Endothelial cell of umbilical vein (primary cell): ENCODE measurements around the gene SEH1L. TPM values are rescaled to one million over a fixed set of nuclear protein-coding genes. Genes with fewer than 3 reads are reported as not detected.

ENCODE experiments used
- BruUV-seq: library from RNA; stranded (reverse); fragments of 400-500 nt; replicated peaks from 2 replicates; lab custom pipeline; 2021; lab: Mats Ljungman, UMichigan
- CTCF ChIA-PET: fragments of 300-600, 350-600 bp; sonication (Branson Sonifier 250); formaldehyde crosslinking; loops from one replicate; lab custom pipeline; 2021; ENCODE audit warnings: antibody characterized with exemption, inconsistent platforms; lab: Charles Lee
- POLR2A ChIA-PET: fragments of 300-600, 350-600 bp; sonication (Branson Sonifier 250); formaldehyde crosslinking; loops from one replicate; lab custom pipeline; 2021; ENCODE audit warnings: antibody characterized with exemption, inconsistent platforms; lab: Charles Lee
- DNase-seq: peaks from one replicate; pipeline ENCODE4 v3.0.0-alpha.2; 2011; ENCODE audit warnings: low read depth, low spot score
- FAIRE-seq: peaks from 2 replicates; lab custom pipeline; 2011; peaks lifted over from hg19 to GRCh38; lab: Jason Lieb, UNC
- H2AFZ ChIP-seq: 2 replicates; pipeline ENCODE4 v1.6.0; 2012; ENCODE audit warnings: low read depth, low read length, control low read depth, inconsistent platforms
- H3K27ac ChIP-seq: 2 replicates; pipeline ENCODE4 v1.5.1; 2011; ENCODE audit warnings: low read depth, mild to moderate bottlenecking, control low read depth, low read length, moderate library complexity; ENCODE audit not compliant: insufficient read depth
- H3K27me3 ChIP-seq, 2 experiments: 2 replicates each; pipeline versions ENCODE4 v1.6.0 to v1.6.1; 2011; ENCODE audit warnings: low read length in 2 of 2, mixed read lengths in 1 of 2; ENCODE audit not compliant: control insufficient read depth in 2 of 2, insufficient read depth in 2 of 2
- H3K36me3 ChIP-seq, 2 experiments: 2 replicates in 1 of 2; 3 replicates in 1 of 2; pipeline ENCODE4 v1.5.1; 2011; ENCODE audit warnings: low read length in 2 of 2, mild to moderate bottlenecking in 1 of 2, moderate library complexity in 1 of 2; ENCODE audit not compliant: control insufficient read depth in 2 of 2, insufficient read depth in 2 of 2; ENCODE audit errors: extremely low read depth in 1 of 2
- H3K4me1 ChIP-seq: 3 replicates; pipeline ENCODE4 v1.5.1; 2011; ENCODE audit warnings: mild to moderate bottlenecking, low read length; ENCODE audit not compliant: control insufficient read depth, insufficient read depth; ENCODE audit errors: extremely low read depth
- H3K4me2 ChIP-seq: 2 replicates; pipeline ENCODE4 v1.6.1; 2011; ENCODE audit warnings: low read length, control low read depth, mixed read lengths; ENCODE audit not compliant: insufficient read depth
- H3K4me3 ChIP-seq, 3 experiments: fragments of 200-600 bp in 1 of 3; sonication (generic), shearing (Covaris generic) in 1 of 3; replicated peaks in 1 of 3; 2 replicates each; pipeline ENCODE4 v1.5.1; 2011 to 2016; ENCODE audit warnings: control low read depth in 3 of 3, low read length in 3 of 3, mild to moderate bottlenecking in 2 of 3, inconsistent platforms in 1 of 3, low read depth in 1 of 3, moderate library complexity in 1 of 3; ENCODE audit not compliant: insufficient read depth in 1 of 3
- H3K79me2 ChIP-seq: 2 replicates; pipeline ENCODE4 v1.6.0; 2012; ENCODE audit warnings: low read length, inconsistent platforms; ENCODE audit not compliant: control insufficient read depth, insufficient read depth
- H3K9ac ChIP-seq: replicated peaks from 2 replicates; pipeline ENCODE3; 2011; ENCODE audit warnings: low read length, control low read depth; ENCODE audit not compliant: insufficient read depth; ENCODE audit errors: extremely low read depth
- H3K9me1 ChIP-seq: replicated peaks from 3 replicates; pipeline ENCODE4 v1.6.0; 2011; ENCODE audit warnings: mild to moderate bottlenecking, low read length; ENCODE audit not compliant: control insufficient read depth, insufficient read depth; ENCODE audit errors: extremely low read depth
- H3K9me3 ChIP-seq: replicated peaks from 2 replicates; pipeline ENCODE4 v1.5.1; 2012; ENCODE audit warnings: low read length, inconsistent platforms; ENCODE audit not compliant: control insufficient read depth, insufficient read depth
- H4K20me1 ChIP-seq: replicated peaks from 2 replicates; pipeline ENCODE3; 2011; ENCODE audit warnings: mild to moderate bottlenecking, low read length; ENCODE audit not compliant: control insufficient read depth, insufficient read depth; ENCODE audit errors: extremely low read depth
- EZH2 ChIP-seq: IDR thresholded peaks from 2 replicates; pipeline ENCODE4 v1.6.1; 2012; ENCODE audit warnings: borderline replicate concordance, low read depth, mild to moderate bottlenecking, moderate library complexity, low read length, inconsistent platforms; ENCODE audit not compliant: severe bottlenecking
- FOS ChIP-seq: IDR thresholded peaks from 2 replicates; pipeline ENCODE4 v1.6.1; 2011; ENCODE audit warnings: mild to moderate bottlenecking, low read length, moderate library complexity, borderline replicate concordance; ENCODE audit not compliant: insufficient read depth
- MAX ChIP-seq: IDR thresholded peaks from 2 replicates; pipeline ENCODE4 v1.6.1; 2011; ENCODE audit not compliant: insufficient read depth, insufficient read length
- POLR2AphosphoS5 ChIP-seq: IDR thresholded peaks from 2 replicates; pipeline ENCODE4 v1.6.1; 2012; ENCODE audit warnings: low read depth, mild to moderate bottlenecking, control low read depth, low read length, moderate library complexity; ENCODE audit not compliant: insufficient read depth
- dilution Hi-C: fragments of 300-500 bp; cut with MboI; formaldehyde crosslinking; loops from one replicate; pipeline ENCODE4 v1.15.0; 2019; ENCODE audit warnings: low sequenced_read_pairs; ENCODE audit not compliant: extremely low pct_ligation_motif_present
- intact Hi-C: fragments of 100-400 bp; cut with micrococcal nuclease; formaldehyde crosslinking; loops from one replicate; pipeline ENCODE4 v1.10.0; 2022
- polyA plus RNA-seq, 4 experiments: library from polyadenylated mRNA; depleted of rRNA in 3 of 4; stranded (reverse) in 3 of 4; unstranded in 1 of 4; fragments of >200 nt; gene quantifications; 2 replicates each; pipeline versions ENCODE4 v1.2.1 to v1.2.3, GENCODE V29; 2011 to 2012; ENCODE audit warnings: missing spikeins in 1 of 4
- total RNA-seq: library from RNA; stranded (reverse); gene quantifications from 2 replicates; pipeline ENCODE4 v1.2.3, GENCODE V29; 2021

The SEH1L gene
- total and polyA plus RNA-seq, 2 donors (not counting 3 experiments of a cell fraction or from before 2014, with no cell fraction given), result 19.8 to 42.8 TPM

- Histone ChIP-seq H4K20me1 (no peaks in the 10 kb centered on the region), H3K4me1 (peaks cover 2% of the 10 kb centered on the region), H3K9ac (no peak overlapping the region), H3K27me3 (no peaks in the 10 kb centered on the region), H3K9me1 (no peaks in the 10 kb centered on the region), H2AFZ (no peak overlapping the region), H3K4me3 (no peak overlapping the region), H3K4me2 (no peak overlapping the region), H3K27ac (no peak overlapping the region), H3K9me3 (no peaks in the 10 kb centered on the region), H3K36me3 (peaks cover 6 to 7% of the 10 kb centered on the region in 2 experiments), H3K79me2 (peaks cover 15% of the 10 kb centered on the region)
- DNase-seq (no peak), FAIRE-seq (no peak)
- intact Hi-C loops (no loop called here), dilution Hi-C loops (no loop called here)
- ChIA-PET POLR2A (no interaction called here), CTCF (no interaction called here)
- BruUV-seq, result no TSS peak
- TF ChIP-seq EZH2 (no peak), MAX (no peak), POLR2AphosphoS5 (no peak), FOS (no peak)
Measured at GRCh38 chr18:13028869-13029268, 81.1 kb downstream of the SEH1L start.

- dilution Hi-C loops (no loop called here), intact Hi-C loops (no loop called here)
- H3K9me3 ChIP-seq, result no peaks in the 10 kb centered on the region
- H3K4me3 ChIP-seq, result no peak overlapping the region
- FAIRE-seq, result no peak
- H3K27ac ChIP-seq, result no peak overlapping the region
- no peak overlapping the region for H2AFZ ChIP-seq
- no peak overlapping the region for H3K4me2 ChIP-seq
- DNase-seq, result no peak
- no peaks in the 10 kb centered on the region for H3K4me1 ChIP-seq
- ChIA-PET POLR2A (no interaction called here), CTCF (no interaction called here)
- TF ChIP-seq FOS, result no peak
- BruUV-seq, result no TSS peak
- H3K27me3 ChIP-seq, result no peaks in the 10 kb centered on the region
- no peaks in the 10 kb centered on the region for H3K9me1 ChIP-seq
- H3K9ac ChIP-seq, result no peak overlapping the region
- no peaks in the 10 kb centered on the region for H4K20me1 ChIP-seq
- peaks cover 6 to 11% of the 10 kb centered on the region in 2 experiments for H3K36me3 ChIP-seq
- H3K79me2 ChIP-seq, result peaks cover 8% of the 10 kb centered on the region
Measured at GRCh38 chr18:13032173-13032572, 84.4 kb downstream of the SEH1L start.
